ENCODE data around the gene MRAS. TPM values are rescaled to one million over a fixed set of nuclear protein-coding genes. Genes with fewer than 3 reads are reported as not detected.

Gene MRAS
- total and polyA plus RNA-seq, 2 of the 13 experiments (the other 11 are each of a cell fraction or from before 2014, with no cell fraction given) = 8.8 to 36.2 TPM

DNA sequence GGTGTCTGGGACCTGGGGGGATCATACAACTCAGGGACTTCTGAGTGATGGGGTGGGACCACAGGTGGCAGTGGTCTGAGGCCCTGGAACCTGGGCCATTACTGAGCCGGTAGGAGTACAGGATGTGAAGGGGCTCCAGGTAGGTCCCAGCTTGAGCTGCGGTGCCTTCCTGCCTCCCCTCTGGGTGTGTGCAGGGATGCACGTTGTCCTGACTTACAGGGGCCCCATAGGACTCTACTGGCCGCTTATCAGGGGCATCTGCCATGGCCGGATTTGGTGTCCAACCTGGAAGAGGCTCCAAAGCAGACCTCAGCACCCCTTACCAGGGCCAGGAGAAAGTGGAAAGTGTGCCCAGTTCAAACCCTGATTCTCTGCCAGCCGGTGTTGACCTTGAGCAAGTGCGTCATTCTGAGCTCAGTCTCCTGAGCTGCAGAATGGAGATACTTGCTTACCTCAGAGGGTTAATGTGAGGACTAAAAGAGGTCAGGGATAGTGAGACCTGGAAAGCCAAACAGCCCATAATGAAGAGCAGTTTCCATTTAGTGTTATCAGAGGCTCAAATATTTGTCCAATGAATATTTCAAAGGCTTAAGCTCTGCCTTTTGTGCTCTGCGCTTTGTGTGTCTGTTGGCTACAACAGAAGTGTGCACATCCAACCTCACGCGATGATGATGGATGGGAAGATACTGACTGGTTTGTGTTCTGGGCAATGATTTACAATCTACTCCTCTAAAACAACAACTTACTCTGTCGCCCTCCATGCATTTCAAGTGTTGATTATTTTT, 50.6 kb downstream of the MRAS start (continued):
- no peak for TF ChIP-seq MTF1 (CRISPR knock-in tag; IDR thresholded peaks at IDR 0.05)
- TF ChIP-seq DPF2 (CRISPR knock-in tag; IDR thresholded peaks at IDR 0.05; ENCODE audit: borderline replicate concordance, low read depth) = no peak
- TF ChIP-seq, protein P1, sequence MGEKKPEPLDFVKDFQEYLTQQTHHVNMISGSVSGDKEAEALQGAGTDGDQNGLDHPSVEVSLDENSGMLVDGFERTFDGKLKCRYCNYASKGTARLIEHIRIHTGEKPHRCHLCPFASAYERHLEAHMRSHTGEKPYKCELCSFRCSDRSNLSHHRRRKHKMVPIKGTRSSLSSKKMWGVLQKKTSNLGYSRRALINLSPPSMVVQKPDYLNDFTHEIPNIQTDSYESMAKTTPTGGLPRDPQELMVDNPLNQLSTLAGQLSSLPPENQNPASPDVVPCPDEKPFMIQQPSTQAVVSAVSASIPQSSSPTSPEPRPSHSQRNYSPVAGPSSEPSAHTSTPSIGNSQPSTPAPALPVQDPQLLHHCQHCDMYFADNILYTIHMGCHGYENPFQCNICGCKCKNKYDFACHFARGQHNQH (CRISPR knock-in tag; IDR thresholded peaks at IDR 0.05) = no peak
- peak; percentile 89 for TF ChIP-seq HMG20B (CRISPR knock-in tag; conservative IDR thresholded peaks at IDR 0.05)
- TF ChIP-seq ZNF33A (CRISPR knock-in tag; IDR thresholded peaks at IDR 0.05; ENCODE audit: borderline replicate concordance) = no peak
- peak; percentile 68 for TF ChIP-seq HNF4A (CRISPR knock-in tag; IDR thresholded peaks at IDR 0.05)
- no peak for TF ChIP-seq KLF15 (CRISPR knock-in tag; IDR thresholded peaks at IDR 0.05; ENCODE audit: borderline replicate concordance)
- no peak for TF ChIP-seq DBP (CRISPR knock-in tag; IDR thresholded peaks at IDR 0.05; ENCODE audit: not compliant biosample characterization)
- no peak for TF ChIP-seq KMT2A (CRISPR knock-in tag; IDR thresholded peaks at IDR 0.05)
- TF ChIP-seq ATF1 (CRISPR knock-in tag; IDR thresholded peaks at IDR 0.05) = peak; percentile 18
- TF ChIP-seq, protein P2, sequence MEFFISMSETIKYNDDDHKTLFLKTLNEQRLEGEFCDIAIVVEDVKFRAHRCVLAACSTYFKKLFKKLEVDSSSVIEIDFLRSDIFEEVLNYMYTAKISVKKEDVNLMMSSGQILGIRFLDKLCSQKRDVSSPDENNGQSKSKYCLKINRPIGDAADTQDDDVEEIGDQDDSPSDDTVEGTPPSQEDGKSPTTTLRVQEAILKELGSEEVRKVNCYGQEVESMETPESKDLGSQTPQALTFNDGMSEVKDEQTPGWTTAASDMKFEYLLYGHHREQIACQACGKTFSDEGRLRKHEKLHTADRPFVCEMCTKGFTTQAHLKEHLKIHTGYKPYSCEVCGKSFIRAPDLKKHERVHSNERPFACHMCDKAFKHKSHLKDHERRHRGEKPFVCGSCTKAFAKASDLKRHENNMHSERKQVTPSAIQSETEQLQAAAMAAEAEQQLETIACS (CRISPR knock-in tag; IDR thresholded peaks at IDR 0.05) = no peak
- TF ChIP-seq ZNF629 (CRISPR knock-in tag; conservative IDR thresholded peaks at IDR 0.05) = peak; percentile 97
- no peak for TF ChIP-seq MYNN (CRISPR knock-in tag; IDR thresholded peaks at IDR 0.05; ENCODE audit: low read depth)
- TF ChIP-seq ZSCAN21 (CRISPR knock-in tag; IDR thresholded peaks at IDR 0.05; ENCODE audit: borderline replicate concordance) = no peak
- TF ChIP-seq ZNF879 (CRISPR knock-in tag; IDR thresholded peaks at IDR 0.05) = no peak
- no peak for TF ChIP-seq EHMT2 (IDR thresholded peaks at IDR 0.05; ENCODE audit: borderline replicate concordance, low read depth, low read length)
- TF ChIP-seq ZNF17 (CRISPR knock-in tag; IDR thresholded peaks at IDR 0.05) = no peak
- no peak for TF ChIP-seq SATB2 (CRISPR knock-in tag; IDR thresholded peaks at IDR 0.05)
- no peak for TF ChIP-seq SSRP1 (CRISPR knock-in tag; IDR thresholded peaks at IDR 0.05)
- no peak for TF ChIP-seq KLF9 (CRISPR knock-in tag; IDR thresholded peaks at IDR 0.05; ENCODE audit: low read depth)
- TF ChIP-seq, protein P3, sequence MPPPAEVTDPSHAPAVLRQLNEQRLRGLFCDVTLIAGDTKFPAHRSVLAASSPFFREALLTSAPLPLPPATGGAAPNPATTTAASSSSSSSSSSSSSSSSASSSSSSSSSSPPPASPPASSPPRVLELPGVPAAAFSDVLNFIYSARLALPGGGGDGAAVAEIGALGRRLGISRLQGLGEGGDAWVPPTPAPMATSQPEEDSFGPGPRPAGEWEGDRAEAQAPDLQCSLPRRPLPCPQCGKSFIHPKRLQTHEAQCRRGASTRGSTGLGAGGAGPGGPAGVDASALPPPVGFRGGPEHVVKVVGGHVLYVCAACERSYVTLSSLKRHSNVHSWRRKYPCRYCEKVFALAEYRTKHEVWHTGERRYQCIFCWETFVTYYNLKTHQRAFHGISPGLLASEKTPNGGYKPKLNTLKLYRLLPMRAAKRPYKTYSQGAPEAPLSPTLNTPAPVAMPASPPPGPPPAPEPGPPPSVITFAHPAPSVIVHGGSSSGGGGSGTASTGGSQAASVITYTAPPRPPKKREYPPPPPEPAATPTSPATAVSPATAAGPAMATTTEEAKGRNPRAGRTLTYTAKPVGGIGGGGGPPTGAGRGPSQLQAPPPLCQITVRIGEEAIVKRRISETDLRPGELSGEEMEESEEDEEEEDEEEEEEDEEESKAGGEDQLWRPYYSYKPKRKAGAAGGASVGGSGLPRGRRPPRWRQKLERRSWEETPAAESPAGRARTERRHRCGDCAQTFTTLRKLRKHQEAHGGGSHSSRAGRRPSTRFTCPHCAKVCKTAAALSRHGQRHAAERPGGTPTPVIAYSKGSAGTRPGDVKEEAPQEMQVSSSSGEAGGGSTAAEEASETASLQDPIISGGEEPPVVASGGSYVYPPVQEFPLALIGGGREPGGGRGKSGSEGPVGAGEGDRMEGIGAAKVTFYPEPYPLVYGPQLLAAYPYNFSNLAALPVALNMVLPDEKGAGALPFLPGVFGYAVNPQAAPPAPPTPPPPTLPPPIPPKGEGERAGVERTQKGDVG (CRISPR knock-in tag; IDR thresholded peaks at IDR 0.05; ENCODE audit: borderline replicate concordance) = no peak
